Measurements from ENCODE around the gene PLCB2. TPM values are rescaled to one million over a fixed set of nuclear protein-coding genes. Genes with fewer than 3 reads are reported as not detected.

PLCB2 gene
- total and polyA plus RNA-seq, 8 donors, result 3.5 to 12.5 (median 5.5) TPM

- H3K36me3 ChIP-seq, result peaks cover 4 to 27% (median 22%) of the 10 kb centered on the region in 4 donors
- intact Hi-C loops (cut with DNase I; ENCODE audit: low total_unique reads), result no loop called here
- no peaks in the 10 kb centered on the region for H3K9me3 ChIP-seq
- no peak for TF ChIP-seq EP300 (IDR thresholded peaks at IDR 0.05)
- TF ChIP-seq POLR2AphosphoS5 (IDR thresholded peaks at IDR 0.05), result no peak
- TF ChIP-seq POLR2A (IDR thresholded peaks at IDR 0.05), result no peak
- no peak for TF ChIP-seq CTCF (IDR thresholded peaks at IDR 0.05)
- peaks cover 59 to 99% (median 83%) of the 10 kb centered on the region in 4 donors for H3K4me1 ChIP-seq
- peak overlapping the region in 4 of 5 donors; percentile 90 to 95 (median 92) for H3K27ac ChIP-seq
- H3K4me3 ChIP-seq, result no peak overlapping the region
- no peaks in the 10 kb centered on the region for H3K27me3 ChIP-seq
- WGBS, 5 donors, result 85 to 91% (median 87%) methylated on average over 7 to 13 of the region's 13 CpGs
- peak in 1 of 2 donors; percentile 22 for DNase-seq
Measured at GRCh38 chr15:40335938-40336743, 28.4 kb upstream of the PLCB2 start.

GRCh38 chr15:40334941-40335795, 27.4 kb upstream of the PLCB2 start:
- H3K4me3 ChIP-seq, result no peak overlapping the region
- peak overlapping the region; percentile 14 to 95 (median 92) for H3K27ac ChIP-seq
- no peaks in the 10 kb centered on the region for H3K9me3 ChIP-seq
- peaks cover 4 to 27% (median 22%) of the 10 kb centered on the region in 4 donors for H3K36me3 ChIP-seq
- peaks cover 49 to 99% (median 82%) of the 10 kb centered on the region in 4 donors for H3K4me1 ChIP-seq
- intact Hi-C loops (cut with DNase I; ENCODE audit: low total_unique reads), result no loop called here
- peak in 1 of 2 donors; percentile 53 for DNase-seq
- 75 to 87% (median 78%) methylated on average over 15 to 26 of the region's 26 CpGs for WGBS, 5 donors
- no peaks in the 10 kb centered on the region for H3K27me3 ChIP-seq
- no peak for TF ChIP-seq EP300 (IDR thresholded peaks at IDR 0.05)
- no peak for TF ChIP-seq CTCF (IDR thresholded peaks at IDR 0.05)
- TF ChIP-seq POLR2AphosphoS5 (IDR thresholded peaks at IDR 0.05), result no peak
- TF ChIP-seq POLR2A (IDR thresholded peaks at IDR 0.05), result no peak

GRCh38 chr15:40334541-40334940, 26.8 kb upstream of the PLCB2 start:
- no peaks in the 10 kb centered on the region for H3K27me3 ChIP-seq
- H3K27ac ChIP-seq, result peak overlapping the region; percentile 46 to 95 (median 92)
- intact Hi-C loops (cut with DNase I; ENCODE audit: low total_unique reads), result no loop called here

More at GRCh38 chr15:40334541-40334940, 26.8 kb upstream of the PLCB2 start:
- peaks cover 43 to 99% (median 79%) of the 10 kb centered on the region in 4 donors for H3K4me1 ChIP-seq
- peaks cover 4 to 27% (median 22%) of the 10 kb centered on the region in 4 donors for H3K36me3 ChIP-seq
- 55 to 88% (median 77%) methylated on average over 3 of the region's 3 CpGs for WGBS, 5 donors
- no peak for TF ChIP-seq CTCF (IDR thresholded peaks at IDR 0.05)
- TF ChIP-seq POLR2A (IDR thresholded peaks at IDR 0.05), result no peak
- TF ChIP-seq EP300 (IDR thresholded peaks at IDR 0.05), result no peak
- TF ChIP-seq POLR2AphosphoS5 (IDR thresholded peaks at IDR 0.05), result no peak
- H3K4me3 ChIP-seq, result no peak overlapping the region
- peak in 1 of 2 donors; percentile 22 for DNase-seq
- no peaks in the 10 kb centered on the region for H3K9me3 ChIP-seq
